Neural cell (in vitro differentiated cells): ENCODE data around the gene NXPH3. TPM values are rescaled to one million over a fixed set of nuclear protein-coding genes. Genes with fewer than 3 reads are reported as not detected.

ENCODE experiments used
- H2AFZ ChIP-seq: fragments of 200-600, 300-800 bp; sonication (generic), shearing (Covaris generic); 2 replicates; pipeline ENCODE4 v1.6.0; 2014; ENCODE audit warnings: low read depth, mild to moderate bottlenecking, antibody characterized with exemption, low read length, moderate library complexity
- H3F3A ChIP-seq: fragments of 200-600 bp; shearing (Covaris generic); 2 replicates; pipeline ENCODE4 v1.6.1; 2016; ENCODE audit warnings: mild to moderate bottlenecking, moderate library complexity, mixed read lengths, antibody characterized with exemption, low read length; ENCODE audit not compliant: insufficient read depth, poor library complexity, severe bottlenecking
- H3K27ac ChIP-seq: fragments of 200-600, 300-800 bp; sonication (generic), shearing (Covaris generic); 2 replicates; pipeline ENCODE4 v1.5.1; 2014; ENCODE audit warnings: mild to moderate bottlenecking, low read length, moderate library complexity
- H3K27me3 ChIP-seq: fragments of 300-800, 200-600 bp; sonication (generic), shearing (Covaris generic); 2 replicates; pipeline ENCODE4 v1.6.0; 2014; ENCODE audit warnings: mild to moderate bottlenecking, low read depth, low read length, moderate library complexity; ENCODE audit not compliant: insufficient read depth
- H3K36me3 ChIP-seq: fragments of 300-800, 200-600 bp; sonication (generic), shearing (Covaris generic); 2 replicates; pipeline ENCODE4 v1.5.1; 2014; ENCODE audit warnings: mild to moderate bottlenecking, antibody characterized with exemption, low read length, moderate library complexity; ENCODE audit not compliant: insufficient read depth
- H3K4me2 ChIP-seq: fragments of 300-800, 200-600 bp; sonication (generic), shearing (Covaris generic); 2 replicates; pipeline ENCODE4 v1.6.0; 2014; ENCODE audit warnings: mild to moderate bottlenecking, low read length
- H3K4me3 ChIP-seq: fragments of 300-800, 200-600 bp; sonication (generic), shearing (Covaris generic); 2 replicates; pipeline ENCODE4 v1.5.1; 2014; ENCODE audit warnings: mild to moderate bottlenecking, low read length, moderate library complexity
- H3K79me2 ChIP-seq: fragments of 200-600 bp; shearing (Covaris generic); replicated peaks from 2 replicates; pipeline ENCODE4 v1.6.0; 2014; ENCODE audit warnings: mild to moderate bottlenecking, low read length, moderate library complexity; ENCODE audit not compliant: insufficient read depth
- H3K9ac ChIP-seq: fragments of 300-800, 200-600 bp; sonication (generic), shearing (Covaris generic); 2 replicates; pipeline ENCODE4 v1.6.1; 2016; ENCODE audit warnings: mild to moderate bottlenecking, low read length, mixed read lengths
- H3K9me2 ChIP-seq: fragments of 200-600 bp; shearing (Covaris generic); 2 replicates; pipeline ENCODE4 v1.6.1; 2016; ENCODE audit warnings: mild to moderate bottlenecking, low read length, mixed read lengths; ENCODE audit not compliant: insufficient read depth
- H3K9me3 ChIP-seq: fragments of 200-600, 300-800 bp; sonication (generic), shearing (Covaris generic); 2 replicates; pipeline ENCODE4 v1.6.1; 2016; ENCODE audit warnings: mild to moderate bottlenecking, mixed run types, low read length, moderate library complexity, mixed read lengths
- H4K20me1 ChIP-seq: fragments of 200-600 bp; shearing (Covaris generic); 2 replicates; pipeline ENCODE4 v1.6.1; 2016; ENCODE audit warnings: mild to moderate bottlenecking, mixed run types; ENCODE audit not compliant: insufficient read depth
- EP300 ChIP-seq: fragments of 450-650 bp; conservative IDR thresholded peaks from 2 replicates; pipeline ENCODE4 v1.6.1; 2014; ENCODE audit warnings: antibody characterized with exemption, mild to moderate bottlenecking, moderate library complexity; ENCODE audit not compliant: poor library complexity, severe bottlenecking
- EZH2 ChIP-seq: fragments of 200-600, 300-800 bp; shearing (Covaris generic), sonication (generic); IDR thresholded peaks from 2 replicates; pipeline ENCODE4 v1.6.1; 2014; ENCODE audit warnings: antibody characterized with exemption, low read length, borderline replicate concordance, mild to moderate bottlenecking; ENCODE audit not compliant: insufficient read depth, poor library complexity, severe bottlenecking
- MXI1 ChIP-seq: fragments of 450-650 bp; conservative IDR thresholded peaks from 2 replicates; pipeline ENCODE4 v1.6.1; 2014; ENCODE audit warnings: antibody characterized with exemption, mild to moderate bottlenecking; ENCODE audit not compliant: poor library complexity, severe bottlenecking
- POLR2AphosphoS5 ChIP-seq: IDR thresholded peaks from 2 replicates; pipeline ENCODE4 v1.6.1; 2012
- RAD21 ChIP-seq: fragments of 450-650 bp; conservative IDR thresholded peaks from 2 replicates; pipeline ENCODE4 v1.6.1; 2014; ENCODE audit warnings: antibody characterized with exemption, mild to moderate bottlenecking, moderate library complexity
- SMC3 ChIP-seq: fragments of 450-650 bp; conservative IDR thresholded peaks from 2 replicates; pipeline ENCODE4 v1.6.1; 2014; ENCODE audit warnings: antibody characterized with exemption, mild to moderate bottlenecking, moderate library complexity; ENCODE audit not compliant: poor library complexity
- TAF1 ChIP-seq: IDR thresholded peaks from 2 replicates; pipeline ENCODE4 v1.6.1; 2012; ENCODE audit warnings: low read depth
- polyA plus RNA-seq: library from polyadenylated mRNA; depleted of rRNA; stranded (reverse); fragments of >200 nt; gene quantifications from 2 replicates; pipeline ENCODE4 v1.2.3, GENCODE V29; 2014
- TF ChIP-seq, protein P1 (sequence below): fragments of 450-650 bp; IDR thresholded peaks from 2 replicates; pipeline ENCODE4 v1.5.1; 2014; ENCODE audit warnings: antibody characterized with exemption, mild to moderate bottlenecking, moderate library complexity; ENCODE audit not compliant: poor library complexity, severe bottlenecking
- TF ChIP-seq, protein P2 (sequence below): IDR thresholded peaks from 2 replicates; pipeline ENCODE4 v1.6.1; 2012; ENCODE audit warnings: borderline replicate concordance

NXPH3 gene
- polyA plus RNA-seq, 1 donor from 2014 or later, result 2.4 TPM

DNA sequence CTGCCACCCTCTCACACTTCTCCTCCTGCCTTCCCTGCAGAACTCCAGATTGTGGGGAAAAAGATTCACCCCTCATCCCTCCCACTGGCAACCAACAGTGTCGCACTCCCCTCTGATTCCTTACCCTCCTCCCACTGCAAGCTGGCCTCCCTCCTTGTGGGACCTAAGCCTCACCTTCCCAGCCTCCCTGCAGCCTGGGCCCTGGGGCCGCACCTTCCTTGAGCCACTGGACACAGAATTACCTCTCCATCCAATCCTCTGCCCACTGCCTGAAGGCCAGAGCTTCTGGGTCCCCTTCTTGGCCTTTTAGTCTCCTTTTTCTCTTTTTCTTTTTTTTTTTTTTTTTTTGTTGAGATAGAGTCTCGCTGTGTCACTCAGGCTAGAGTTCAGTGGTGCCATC lies 46.7 kb upstream of the NXPH3 start:
- no peaks in the 10 kb centered on the region for H4K20me1 ChIP-seq
- no peaks in the 10 kb centered on the region for H3K36me3 ChIP-seq
- H3K4me2 ChIP-seq, result no peak overlapping the region
- TF ChIP-seq, protein P1, sequence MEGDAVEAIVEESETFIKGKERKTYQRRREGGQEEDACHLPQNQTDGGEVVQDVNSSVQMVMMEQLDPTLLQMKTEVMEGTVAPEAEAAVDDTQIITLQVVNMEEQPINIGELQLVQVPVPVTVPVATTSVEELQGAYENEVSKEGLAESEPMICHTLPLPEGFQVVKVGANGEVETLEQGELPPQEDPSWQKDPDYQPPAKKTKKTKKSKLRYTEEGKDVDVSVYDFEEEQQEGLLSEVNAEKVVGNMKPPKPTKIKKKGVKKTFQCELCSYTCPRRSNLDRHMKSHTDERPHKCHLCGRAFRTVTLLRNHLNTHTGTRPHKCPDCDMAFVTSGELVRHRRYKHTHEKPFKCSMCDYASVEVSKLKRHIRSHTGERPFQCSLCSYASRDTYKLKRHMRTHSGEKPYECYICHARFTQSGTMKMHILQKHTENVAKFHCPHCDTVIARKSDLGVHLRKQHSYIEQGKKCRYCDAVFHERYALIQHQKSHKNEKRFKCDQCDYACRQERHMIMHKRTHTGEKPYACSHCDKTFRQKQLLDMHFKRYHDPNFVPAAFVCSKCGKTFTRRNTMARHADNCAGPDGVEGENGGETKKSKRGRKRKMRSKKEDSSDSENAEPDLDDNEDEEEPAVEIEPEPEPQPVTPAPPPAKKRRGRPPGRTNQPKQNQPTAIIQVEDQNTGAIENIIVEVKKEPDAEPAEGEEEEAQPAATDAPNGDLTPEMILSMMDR, result no peak
- TF ChIP-seq SMC3 (no peak), EP300 (no peak), POLR2AphosphoS5 (no peak)
- no peak overlapping the region for H3K9ac ChIP-seq
- no peak overlapping the region for H3K27ac ChIP-seq
- no peak overlapping the region for H2AFZ ChIP-seq
- no peaks in the 10 kb centered on the region for H3K79me2 ChIP-seq
- no peaks in the 10 kb centered on the region for H3F3A ChIP-seq
- no peaks in the 10 kb centered on the region for H3K9me2 ChIP-seq
- no peak overlapping the region for H3K4me3 ChIP-seq
- H3K27me3 ChIP-seq, result no peaks in the 10 kb centered on the region
- H3K9me3 ChIP-seq, result no peaks in the 10 kb centered on the region

DNA sequence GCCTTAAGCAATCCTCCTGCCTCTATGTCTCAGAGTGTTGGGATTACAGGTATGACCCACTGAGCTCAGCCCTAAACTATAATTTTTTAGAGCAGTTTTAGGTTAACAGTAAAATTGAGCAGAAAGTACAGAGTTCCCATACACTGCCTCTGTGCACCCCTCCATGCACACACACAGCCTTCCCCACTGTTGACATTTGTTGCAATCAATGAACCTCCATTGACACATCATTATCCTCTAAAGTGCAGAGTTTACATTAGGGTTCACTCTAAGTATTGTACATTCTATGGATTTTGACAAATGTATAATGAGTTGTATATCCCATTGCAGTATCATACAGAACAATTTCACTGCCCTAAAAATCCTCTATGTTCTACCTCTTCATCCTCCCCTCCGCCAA lies 45.6 kb upstream of the NXPH3 start:
- Histone ChIP-seq H3K27ac (no peak overlapping the region), H3K4me3 (no peak overlapping the region)
- TF ChIP-seq RAD21 (no peak), TAF1 (no peak), EZH2 (no peak), EP300 (no peak)
- TF ChIP-seq, protein P1, result no peak

DNA sequence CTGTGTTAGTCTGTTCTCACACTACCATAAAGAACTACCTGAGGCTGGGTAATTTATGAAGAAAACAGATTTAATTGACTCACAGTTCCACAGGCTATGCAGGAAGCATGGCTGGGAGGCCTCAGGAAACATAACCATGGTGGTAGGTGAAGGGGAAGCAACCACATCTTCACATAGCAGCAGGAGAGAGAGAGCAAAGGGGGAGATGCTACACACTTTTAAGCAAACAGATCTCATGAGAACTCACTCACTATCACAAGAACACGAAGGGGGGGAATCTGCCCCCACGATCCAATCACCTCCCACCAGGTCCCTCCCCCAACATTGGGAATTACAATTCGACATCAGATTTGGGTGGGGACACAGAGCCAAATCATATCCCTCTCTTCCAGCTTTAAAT lies 31.8 kb upstream of the NXPH3 start:
- Histone ChIP-seq H3K36me3 (no peaks in the 10 kb centered on the region), H3K27me3 (no peaks in the 10 kb centered on the region), H3K79me2 (no peaks in the 10 kb centered on the region), H3K9me2 (no peaks in the 10 kb centered on the region), H3K9ac (no peak overlapping the region), H3K4me2 (no peak overlapping the region), H3F3A (no peaks in the 10 kb centered on the region), H3K9me3 (no peaks in the 10 kb centered on the region), H4K20me1 (no peaks in the 10 kb centered on the region), H3K27ac (no peak overlapping the region), H2AFZ (no peak overlapping the region), H3K4me3 (no peak overlapping the region)
- no peak for TF ChIP-seq POLR2AphosphoS5
- no peak for TF ChIP-seq TAF1
- TF ChIP-seq SMC3, result no peak
- TF ChIP-seq, protein P1, result no peak
- TF ChIP-seq EZH2, result no peak
- TF ChIP-seq EP300, result no peak
- TF ChIP-seq, protein P2, sequence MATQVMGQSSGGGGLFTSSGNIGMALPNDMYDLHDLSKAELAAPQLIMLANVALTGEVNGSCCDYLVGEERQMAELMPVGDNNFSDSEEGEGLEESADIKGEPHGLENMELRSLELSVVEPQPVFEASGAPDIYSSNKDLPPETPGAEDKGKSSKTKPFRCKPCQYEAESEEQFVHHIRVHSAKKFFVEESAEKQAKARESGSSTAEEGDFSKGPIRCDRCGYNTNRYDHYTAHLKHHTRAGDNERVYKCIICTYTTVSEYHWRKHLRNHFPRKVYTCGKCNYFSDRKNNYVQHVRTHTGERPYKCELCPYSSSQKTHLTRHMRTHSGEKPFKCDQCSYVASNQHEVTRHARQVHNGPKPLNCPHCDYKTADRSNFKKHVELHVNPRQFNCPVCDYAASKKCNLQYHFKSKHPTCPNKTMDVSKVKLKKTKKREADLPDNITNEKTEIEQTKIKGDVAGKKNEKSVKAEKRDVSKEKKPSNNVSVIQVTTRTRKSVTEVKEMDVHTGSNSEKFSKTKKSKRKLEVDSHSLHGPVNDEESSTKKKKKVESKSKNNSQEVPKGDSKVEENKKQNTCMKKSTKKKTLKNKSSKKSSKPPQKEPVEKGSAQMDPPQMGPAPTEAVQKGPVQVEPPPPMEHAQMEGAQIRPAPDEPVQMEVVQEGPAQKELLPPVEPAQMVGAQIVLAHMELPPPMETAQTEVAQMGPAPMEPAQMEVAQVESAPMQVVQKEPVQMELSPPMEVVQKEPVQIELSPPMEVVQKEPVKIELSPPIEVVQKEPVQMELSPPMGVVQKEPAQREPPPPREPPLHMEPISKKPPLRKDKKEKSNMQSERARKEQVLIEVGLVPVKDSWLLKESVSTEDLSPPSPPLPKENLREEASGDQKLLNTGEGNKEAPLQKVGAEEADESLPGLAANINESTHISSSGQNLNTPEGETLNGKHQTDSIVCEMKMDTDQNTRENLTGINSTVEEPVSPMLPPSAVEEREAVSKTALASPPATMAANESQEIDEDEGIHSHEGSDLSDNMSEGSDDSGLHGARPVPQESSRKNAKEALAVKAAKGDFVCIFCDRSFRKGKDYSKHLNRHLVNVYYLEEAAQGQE, result no peak
- no peak for TF ChIP-seq MXI1
- no peak for TF ChIP-seq RAD21

More for the DNA sequence above, 45.6 kb upstream of the NXPH3 start:
- no peak overlapping the region for H3K9ac ChIP-seq
- H3K4me2 ChIP-seq, result no peak overlapping the region
- H3F3A ChIP-seq, result no peaks in the 10 kb centered on the region
- H3K27me3 ChIP-seq, result no peaks in the 10 kb centered on the region
- H3K9me3 ChIP-seq, result no peaks in the 10 kb centered on the region
- no peaks in the 10 kb centered on the region for H3K9me2 ChIP-seq
- no peaks in the 10 kb centered on the region for H3K36me3 ChIP-seq
- H3K79me2 ChIP-seq, result no peaks in the 10 kb centered on the region
- H4K20me1 ChIP-seq, result no peaks in the 10 kb centered on the region
- no peak overlapping the region for H2AFZ ChIP-seq
